ENCODE data around the gene ARF3. TPM values are rescaled to one million over a fixed set of nuclear protein-coding genes. Genes with fewer than 3 reads are reported as not detected.

The ARF3 gene
- total and polyA plus RNA-seq, 4 donors: 14.1 to 29.5 (median 19.4) TPM

GRCh38 chr12:48932878-48933277 lies 24.4 kb downstream of the ARF3 start:
- H3K9ac ChIP-seq (ENCODE audit: low read depth in 1 of 2, low read length in 2 of 2): no peak overlapping the region

GRCh38 chr12:48930475-48930874 lies 26.8 kb downstream of the ARF3 start:
- 93% methylated on average over 4 of the region's 4 CpGs for WGBS
- Histone ChIP-seq H3K4me3 (ENCODE audit: low read depth in 1 of 3, low read length in 3 of 3) (no peak overlapping the region), H3K9ac (ENCODE audit: low read depth in 1 of 2, low read length in 2 of 2) (no peak overlapping the region), H3K27me3 (ENCODE audit: control insufficient read depth in 4 of 4, insufficient read depth in 4 of 4, low read length in 3 of 4) (no peaks in the 10 kb centered on the region), H3K4me1 (ENCODE audit: control insufficient read depth in 4 of 4, insufficient read depth in 4 of 4, low read length in 3 of 4) (peaks cover 0 to 4% (median 2%) of the 10 kb centered on the region in 4 donors), H3K9me3 (ENCODE audit: control insufficient read depth in 4 of 4, low read length in 3 of 4) (no peaks in the 10 kb centered on the region), H3K36me3 (ENCODE audit: control insufficient read depth in 4 of 4, insufficient read depth in 3 of 4, low read depth in 1 of 4, low read length in 3 of 4) (peaks cover 0 to 14% (median 6%) of the 10 kb centered on the region in 4 donors), H3K27ac (ENCODE audit: low read depth in 1 of 2, low read length in 2 of 2) (no peak overlapping the region)
- no peak for DNase-seq (ENCODE audit: low spot score)
- TF ChIP-seq MAX (IDR thresholded peaks at IDR 0.05) (no peak), TAF1 (conservative IDR thresholded peaks at IDR 0.05) (no peak)

More at GRCh38 chr12:48932878-48933277, 24.4 kb downstream of the ARF3 start:
- no peak overlapping the region for H3K4me3 ChIP-seq (ENCODE audit: low read depth in 1 of 3, low read length in 3 of 3)
- no peaks in the 10 kb centered on the region for H3K9me3 ChIP-seq (ENCODE audit: control insufficient read depth in 4 of 4, low read length in 3 of 4)
- WGBS: 67% methylated on average over 2 of the region's 2 CpGs
- DNase-seq (ENCODE audit: low spot score): no peak
- H3K4me1 ChIP-seq (ENCODE audit: control insufficient read depth in 4 of 4, insufficient read depth in 4 of 4, low read length in 3 of 4): no peaks in the 10 kb centered on the region
- TF ChIP-seq JUND (IDR thresholded peaks at IDR 0.05) (no peak), CTCF (IDR thresholded peaks at IDR 0.05; ENCODE audit: low read depth, low read length, missing input control) (no peak)
- no peak overlapping the region for H3K27ac ChIP-seq (ENCODE audit: low read depth in 1 of 2, low read length in 2 of 2)
- H3K36me3 ChIP-seq (ENCODE audit: control insufficient read depth in 4 of 4, insufficient read depth in 3 of 4, low read depth in 1 of 4, low read length in 3 of 4): peaks cover 0 to 22% (median 9%) of the 10 kb centered on the region in 4 donors
- H3K27me3 ChIP-seq (ENCODE audit: control insufficient read depth in 4 of 4, insufficient read depth in 4 of 4, low read length in 3 of 4): no peaks in the 10 kb centered on the region

GRCh38 chr12:48929551-48929950 lies 27.7 kb downstream of the ARF3 start:
- Histone ChIP-seq H3K36me3 (ENCODE audit: control insufficient read depth in 4 of 4, insufficient read depth in 3 of 4, low read depth in 1 of 4, low read length in 3 of 4) (peaks cover 0 to 14% (median 6%) of the 10 kb centered on the region in 4 donors), H3K9me3 (ENCODE audit: control insufficient read depth in 4 of 4, low read length in 3 of 4) (no peaks in the 10 kb centered on the region), H3K4me1 (ENCODE audit: control insufficient read depth in 4 of 4, insufficient read depth in 4 of 4, low read length in 3 of 4) (peaks cover 0 to 7% (median 2%) of the 10 kb centered on the region in 4 donors), H3K4me3 (ENCODE audit: low read depth in 1 of 3, low read length in 3 of 3) (no peak overlapping the region), H3K27me3 (ENCODE audit: control insufficient read depth in 4 of 4, insufficient read depth in 4 of 4, low read length in 3 of 4) (no peaks in the 10 kb centered on the region), H3K27ac (ENCODE audit: low read depth in 1 of 2, low read length in 2 of 2) (no peak overlapping the region), H3K9ac (ENCODE audit: low read depth in 1 of 2, low read length in 2 of 2) (no peak overlapping the region)
- no peak for DNase-seq (ENCODE audit: low spot score)
- TF ChIP-seq YY1 (IDR thresholded peaks at IDR 0.05) (no peak), RAD21 (IDR thresholded peaks at IDR 0.05) (no peak)
- WGBS: 95% methylated on average over 1 of the region's 1 CpG

- Histone ChIP-seq H3K27me3 (ENCODE audit: control insufficient read depth in 4 of 4, insufficient read depth in 4 of 4, low read length in 3 of 4) (no peaks in the 10 kb centered on the region), H3K4me3 (ENCODE audit: low read depth in 1 of 3, low read length in 3 of 3) (no peak overlapping the region), H3K27ac (ENCODE audit: low read depth in 1 of 2, low read length in 2 of 2) (no peak overlapping the region), H3K9ac (ENCODE audit: low read depth in 1 of 2, low read length in 2 of 2) (no peak overlapping the region), H3K4me1 (ENCODE audit: control insufficient read depth in 4 of 4, insufficient read depth in 4 of 4, low read length in 3 of 4) (peaks cover 0 to 10% (median 9%) of the 10 kb centered on the region in 4 donors), H3K9me3 (ENCODE audit: control insufficient read depth in 4 of 4, low read length in 3 of 4) (no peaks in the 10 kb centered on the region), H3K36me3 (ENCODE audit: control insufficient read depth in 4 of 4, insufficient read depth in 3 of 4, low read depth in 1 of 4, low read length in 3 of 4) (peaks cover 0 to 7% (median 6%) of the 10 kb centered on the region in 4 donors)
- DNase-seq (ENCODE audit: low spot score): no peak
- TF ChIP-seq ATF3 (IDR thresholded peaks at IDR 0.05): no peak
- no peak for TF ChIP-seq HNF4G (IDR thresholded peaks at IDR 0.05)
- TF ChIP-seq SP1 (IDR thresholded peaks at IDR 0.05): no peak
- WGBS: 92% methylated on average over 2 of the region's 2 CpGs
These were observed 30.0 kb downstream of the ARF3 start for GRCh38 chr12:48927261-48927660.
